ENCODE results near the gene TTC7B. TPM values are rescaled to one million over a fixed set of nuclear protein-coding genes. Genes with fewer than 3 reads are reported as not detected.
A peak's percentile ranks its signal among the peaks of the same experiment; 100 is the strongest.

TTC7B gene
- total and polyA plus RNA-seq, 2 of the 8 experiments (the other 6 are each of a cell fraction or from before 2014, with no cell fraction given), result 23.7 to 34.0 TPM

DNA sequence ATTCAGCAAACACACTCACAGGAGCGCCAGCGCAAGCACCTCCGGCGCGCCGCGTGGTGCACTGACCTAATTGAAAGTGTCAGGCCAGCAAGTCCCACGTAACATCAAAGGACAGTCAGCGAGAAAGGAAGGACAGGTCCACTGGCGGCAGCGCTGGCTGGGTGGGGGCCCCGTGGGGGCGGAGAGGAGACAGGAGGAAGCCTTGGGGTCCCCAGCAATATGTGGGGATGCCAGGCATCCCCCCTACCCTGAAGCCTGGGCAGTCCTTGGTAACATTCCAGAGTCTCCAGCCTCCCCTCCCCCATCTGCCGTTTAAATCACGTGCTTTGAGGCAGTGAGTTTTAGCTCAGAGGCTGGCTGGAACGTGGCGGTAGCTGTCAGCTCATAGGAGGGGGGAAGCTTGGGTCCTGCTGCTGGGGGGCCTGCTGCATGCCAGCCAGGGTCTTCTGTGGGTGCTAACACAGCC is 260.2 kb downstream of the TTC7B start:
- ChIA-PET CTCF (ENCODE audit: partially characterized antibody) (interaction anchor here (0.5 to 1.8 kb wide), 6 partner anchors 9 to 201 kb away, joined by 3 to 4 read pairs (median 4); no protein-coding TSS in a partner anchor), POLR2A (ENCODE audit: partially characterized antibody) (interaction anchor here (0.8 to 1.4 kb wide), 3 partner anchors 8 to 159 kb away, joined by 3 to 4 read pairs (median 3); partner anchors contain the start of gene CALM1)
- Histone ChIP-seq H4K8ac (ENCODE audit: extremely low read depth, insufficient read depth, low read length) (peak overlapping the region; percentile 92; the same call in 1 of the 2 replicates), H3K56ac (replicated peaks; ENCODE audit: insufficient read length, low read depth, low read length) (no peak overlapping the region), H2AFZ (ENCODE audit: low read length) (no peak overlapping the region), H3K27ac (ENCODE audit: low read depth, low read length) (no peak overlapping the region), H3K4me1 (replicated peaks in 1 of 4; ENCODE audit: control insufficient read depth in 3 of 4, insufficient read depth in 4 of 4, low read length in 3 of 4) (peaks cover 0 to 17% (median 14%) of the 10 kb centered on the region in 4 experiments; a peak in 6 of 7 replicates), H3K36me3 (ENCODE audit: control insufficient read depth in 2 of 4, insufficient read depth in 4 of 4, low read length in 3 of 4) (no peaks in the 10 kb centered on the region), H3K14ac (ENCODE audit: insufficient read length) (no peak overlapping the region), H4K20me1 (replicated peaks in 1 of 2; ENCODE audit: control insufficient read depth in 1 of 2, insufficient read depth in 2 of 2, low read length in 2 of 2) (no peaks in the 10 kb centered on the region), H3K9me3 (ENCODE audit: insufficient read depth in 2 of 2, low read depth in 1 of 2, low read length in 1 of 2) (peaks cover 0 to 3% of the 10 kb centered on the region in 2 experiments; a peak in 1 of 4 replicates), H3K79me1 (ENCODE audit: low read depth, low read length) (no peaks in the 10 kb centered on the region), H2BK12ac (ENCODE audit: low read depth, low read length) (peak overlapping the region; percentile 85; the same call in 1 of the 2 replicates), H2BK120ac (replicated peaks; ENCODE audit: low read depth, low read length) (no peak overlapping the region), H2AK5ac (ENCODE audit: low read depth, low read length) (no peak overlapping the region), H2BK15ac (ENCODE audit: low read length) (no peak overlapping the region), H4K5ac (ENCODE audit: insufficient read length, low read depth, low read length) (no peak overlapping the region), H3K23ac (ENCODE audit: insufficient read length) (no peak overlapping the region), H3K23me2 (ENCODE audit: low read depth, low read length) (no peaks in the 10 kb centered on the region), H3K18ac (ENCODE audit: extremely low read depth, low read length) (peak overlapping the region; percentile 83; the same call in 1 of the 2 replicates), H4K91ac (replicated peaks; ENCODE audit: insufficient read length, low read length) (no peak overlapping the region), H3K9ac (replicated peaks in 1 of 4; ENCODE audit: extremely low read depth in 1 of 4, low read depth in 3 of 4, low read length in 3 of 4) (no peak overlapping the region; a peak in 1 of 7 replicates), H3K79me2 (ENCODE audit: control insufficient read depth in 1 of 2, insufficient read depth in 2 of 2, low read length in 2 of 2) (no peaks in the 10 kb centered on the region), H3K4me3 (ENCODE audit: extremely low read depth in 1 of 4, insufficient read depth in 2 of 4, low read depth in 3 of 4, low read length in 4 of 4) (no peak overlapping the region), H2BK5ac (ENCODE audit: low read depth, low read length) (peak overlapping the region; percentile 71; the same call in 1 of the 2 replicates), H3K4me2 (ENCODE audit: insufficient read depth in 1 of 2, low read depth in 2 of 2, low read length in 2 of 2) (peak overlapping the region; percentile 25 to 39; a peak in 2 of 4 replicates), H2BK20ac (ENCODE audit: low read length) (peak overlapping the region; percentile 86), H3K4ac (replicated peaks; ENCODE audit: insufficient read length, low read depth, low read length) (no peak overlapping the region), H3K27me3 (replicated peaks in 1 of 4; ENCODE audit: control insufficient read depth in 3 of 4, extremely low read depth in 1 of 4, insufficient read depth in 3 of 4, low read length in 3 of 4) (no peaks in the 10 kb centered on the region; a peak in 1 of 7 replicates)
- 46% methylated on average over 13 of the region's 17 CpGs; no CpG with 5 or more reads in 1 of the 2 experiments for WGBS, 2 experiments (ENCODE audit: extremely low coverage in 1 of 2, insufficient coverage in 1 of 2, insufficient read length in 1 of 2, insufficient replicate concordance in 2 of 2, low coverage in 1 of 2, low lambda C conversion rate in 2 of 2, missing lambda C conversion rate in 1 of 2)
- peak in 1 of 2 experiments; percentile 74 for DNase-seq (ENCODE audit: low read depth in 1 of 2, low spot score in 2 of 2)
- FAIRE-seq, result no peak
- TF ChIP-seq SP4 (IDR thresholded peaks at IDR 0.05; ENCODE audit: low read length) (no peak), SIRT6 (IDR thresholded peaks at IDR 0.05; ENCODE audit: low read length) (no peak), EZH2 (IDR thresholded peaks at IDR 0.05; ENCODE audit: low read depth, low read length, severe bottlenecking) (no peak), RAD21 (IDR thresholded peaks at IDR 0.05 in 1 of 2, conservative IDR thresholded peaks at IDR 0.05 in 1 of 2; ENCODE audit: low read depth in 2 of 2, low read length in 2 of 2) (0 out of 4 replicates have a peak, but pooled peaks have one; percentile 4 to 13), TAF7 (optimal IDR thresholded peaks at IDR 0.05; ENCODE audit: borderline replicate concordance, low read depth, low read length) (no peak), GABPA (IDR thresholded peaks at IDR 0.05; ENCODE audit: borderline replicate concordance, insufficient read depth, low read length) (no peak), FOSL1 (IDR thresholded peaks at IDR 0.05; ENCODE audit: insufficient read depth, low read depth, low read length) (no peak), BRCA1 (IDR thresholded peaks at IDR 0.05; ENCODE audit: low read depth, low read length) (no peak), GTF2F1 (IDR thresholded peaks at IDR 0.05; ENCODE audit: borderline replicate concordance, low read depth, low read length) (no peak), SP1 (IDR thresholded peaks at IDR 0.05; ENCODE audit: low read depth, low read length) (peak; percentile 62), CBX8 (IDR thresholded peaks at IDR 0.05; ENCODE audit: borderline replicate concordance, low read depth, low read length) (no peak), RXRA (IDR thresholded peaks at IDR 0.05; ENCODE audit: insufficient read depth, low read depth, low read length) (no peak), TAF1 (IDR thresholded peaks at IDR 0.05; ENCODE audit: low read depth, low read length) (no peak)
